ENCODE measurements around the gene PTPN5. TPM values are rescaled to one million over a fixed set of nuclear protein-coding genes. Genes with fewer than 3 reads are reported as not detected.
A peak's percentile ranks its signal among the peaks of the same experiment; 100 is the strongest.

The PTPN5 gene
- total RNA-seq, 1 experiment from 2014 or later: not detected

DNA sequence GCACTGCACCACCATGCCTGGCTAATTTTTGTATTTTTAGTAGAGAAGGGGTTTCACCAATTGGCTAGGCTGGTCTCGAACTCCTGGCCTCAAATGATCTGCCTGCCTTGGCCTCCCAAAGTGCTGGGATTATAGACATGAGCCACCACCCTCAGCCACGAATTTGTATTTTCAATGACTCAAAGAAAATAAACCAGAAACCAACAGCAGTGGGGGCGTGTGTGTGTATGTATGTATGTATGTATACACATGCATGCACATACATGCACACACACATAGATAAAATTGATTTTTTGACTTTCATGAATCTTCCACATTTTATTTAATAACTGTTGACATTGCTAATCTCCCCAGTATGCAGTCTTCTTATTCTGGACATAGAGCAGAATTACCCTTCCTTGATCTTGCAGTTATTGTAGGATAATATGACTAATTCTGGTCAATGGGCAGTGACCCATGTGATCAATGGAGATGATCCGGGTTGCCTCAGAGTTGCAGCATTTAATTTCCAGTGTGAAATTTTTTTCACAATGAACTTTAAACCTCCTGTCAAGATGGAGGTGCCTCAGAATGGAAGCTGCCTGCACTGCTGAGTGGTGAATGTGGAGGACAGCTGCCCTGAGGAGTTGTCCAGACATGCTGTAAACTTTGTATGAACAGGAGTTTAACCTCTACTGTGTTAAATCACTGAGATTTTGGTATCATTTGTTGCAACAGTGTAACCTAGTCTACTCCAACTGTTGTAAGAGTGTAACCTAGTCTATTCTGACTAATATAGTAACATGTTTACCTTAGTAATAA lies 12.8 kb upstream of the PTPN5 start:
- CTCF ChIA-PET: interaction anchor here (0.5 kb wide), 1 partner anchor 387 kb away, joined by 3 read pairs; no protein-coding TSS in a partner anchor
- Mint-ChIP-seq H3K9me3 (ENCODE audit: low read depth, unreplicated experiment) (no peaks in the 10 kb centered on the region), H3K4me1 (ENCODE audit: low read depth, unreplicated experiment) (no peaks in the 10 kb centered on the region), H3K4me3 (ENCODE audit: low read depth, unreplicated experiment) (no peak overlapping the region), H3K27ac (ENCODE audit: unreplicated experiment) (no peak overlapping the region), H3K36me3 (ENCODE audit: insufficient read depth, unreplicated experiment) (no peaks in the 10 kb centered on the region), H3K27me3 (ENCODE audit: unreplicated experiment) (peaks cover 90% of the 10 kb centered on the region)
- DNase-seq: no peak
- TF ChIP-seq, protein P1, sequence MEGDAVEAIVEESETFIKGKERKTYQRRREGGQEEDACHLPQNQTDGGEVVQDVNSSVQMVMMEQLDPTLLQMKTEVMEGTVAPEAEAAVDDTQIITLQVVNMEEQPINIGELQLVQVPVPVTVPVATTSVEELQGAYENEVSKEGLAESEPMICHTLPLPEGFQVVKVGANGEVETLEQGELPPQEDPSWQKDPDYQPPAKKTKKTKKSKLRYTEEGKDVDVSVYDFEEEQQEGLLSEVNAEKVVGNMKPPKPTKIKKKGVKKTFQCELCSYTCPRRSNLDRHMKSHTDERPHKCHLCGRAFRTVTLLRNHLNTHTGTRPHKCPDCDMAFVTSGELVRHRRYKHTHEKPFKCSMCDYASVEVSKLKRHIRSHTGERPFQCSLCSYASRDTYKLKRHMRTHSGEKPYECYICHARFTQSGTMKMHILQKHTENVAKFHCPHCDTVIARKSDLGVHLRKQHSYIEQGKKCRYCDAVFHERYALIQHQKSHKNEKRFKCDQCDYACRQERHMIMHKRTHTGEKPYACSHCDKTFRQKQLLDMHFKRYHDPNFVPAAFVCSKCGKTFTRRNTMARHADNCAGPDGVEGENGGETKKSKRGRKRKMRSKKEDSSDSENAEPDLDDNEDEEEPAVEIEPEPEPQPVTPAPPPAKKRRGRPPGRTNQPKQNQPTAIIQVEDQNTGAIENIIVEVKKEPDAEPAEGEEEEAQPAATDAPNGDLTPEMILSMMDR (IDR thresholded peaks at IDR 0.05; ENCODE audit: unreplicated experiment): no peak
- intact Hi-C loops (cut with micrococcal nuclease; ENCODE audit: unreplicated experiment): no loop called here
- BruUV-seq (replicated peaks): no TSS peak

DNA sequence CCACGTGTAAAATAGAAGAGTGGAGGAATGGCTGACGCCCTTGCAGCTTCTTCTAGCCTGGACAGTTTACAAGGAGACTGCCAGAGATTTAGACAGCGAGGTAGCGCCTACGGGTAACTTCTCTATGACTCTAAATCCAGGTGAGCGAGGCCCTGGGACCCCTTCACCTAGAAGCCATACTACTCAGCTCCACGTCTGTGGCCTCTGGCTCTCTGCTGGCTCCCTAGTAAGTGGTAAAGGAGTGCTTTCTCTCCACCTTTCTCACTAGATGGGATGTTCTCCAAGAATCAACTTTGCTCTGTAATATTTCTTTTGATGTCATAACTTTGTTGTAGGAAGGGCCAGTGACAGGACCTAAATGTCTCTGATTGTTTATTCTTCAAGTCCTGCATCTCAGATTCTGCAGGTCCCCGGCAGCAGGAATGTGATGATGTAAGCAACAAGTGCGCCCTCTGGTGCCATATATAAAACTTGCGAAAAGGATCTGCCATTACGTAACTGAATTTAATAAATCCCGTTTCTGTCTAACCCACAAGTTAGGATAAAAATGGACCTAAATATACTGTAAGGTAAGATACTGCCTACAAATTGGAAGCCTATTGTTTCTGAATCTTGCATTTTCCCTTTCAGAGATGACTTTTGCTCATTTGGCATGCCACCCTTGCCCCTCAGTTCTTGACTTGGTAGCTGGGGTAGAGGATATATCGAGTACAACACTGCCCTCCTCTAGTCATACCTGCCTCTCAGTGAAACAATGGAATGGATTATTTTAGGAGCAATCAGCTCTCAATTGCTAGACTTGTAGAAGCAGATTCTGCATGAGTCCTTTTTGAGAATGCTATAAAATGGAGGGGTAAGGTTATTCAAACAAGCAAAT lies 11.0 kb upstream of the PTPN5 start:
- H3K36me3 Mint-ChIP-seq (ENCODE audit: insufficient read depth, unreplicated experiment): no peaks in the 10 kb centered on the region
- BruUV-seq (replicated peaks): no TSS peak
- no peaks in the 10 kb centered on the region for H3K4me1 Mint-ChIP-seq (ENCODE audit: low read depth, unreplicated experiment)
- TF ChIP-seq, protein P1 (IDR thresholded peaks at IDR 0.05; ENCODE audit: unreplicated experiment): peak; percentile 24
- H3K27ac Mint-ChIP-seq (ENCODE audit: unreplicated experiment): no peak overlapping the region
- H3K9me3 Mint-ChIP-seq (ENCODE audit: low read depth, unreplicated experiment): no peaks in the 10 kb centered on the region
- DNase-seq: peak; percentile 65
- peaks cover 97% of the 10 kb centered on the region for H3K27me3 Mint-ChIP-seq (ENCODE audit: unreplicated experiment)
- CTCF ChIA-PET: no interaction called here
- H3K4me3 Mint-ChIP-seq (ENCODE audit: low read depth, unreplicated experiment): no peak overlapping the region
- intact Hi-C loops (cut with micrococcal nuclease; ENCODE audit: unreplicated experiment): loop anchor here (1.0 kb wide), 1 partner anchor 27 kb away; no protein-coding TSS in a partner anchor

DNA sequence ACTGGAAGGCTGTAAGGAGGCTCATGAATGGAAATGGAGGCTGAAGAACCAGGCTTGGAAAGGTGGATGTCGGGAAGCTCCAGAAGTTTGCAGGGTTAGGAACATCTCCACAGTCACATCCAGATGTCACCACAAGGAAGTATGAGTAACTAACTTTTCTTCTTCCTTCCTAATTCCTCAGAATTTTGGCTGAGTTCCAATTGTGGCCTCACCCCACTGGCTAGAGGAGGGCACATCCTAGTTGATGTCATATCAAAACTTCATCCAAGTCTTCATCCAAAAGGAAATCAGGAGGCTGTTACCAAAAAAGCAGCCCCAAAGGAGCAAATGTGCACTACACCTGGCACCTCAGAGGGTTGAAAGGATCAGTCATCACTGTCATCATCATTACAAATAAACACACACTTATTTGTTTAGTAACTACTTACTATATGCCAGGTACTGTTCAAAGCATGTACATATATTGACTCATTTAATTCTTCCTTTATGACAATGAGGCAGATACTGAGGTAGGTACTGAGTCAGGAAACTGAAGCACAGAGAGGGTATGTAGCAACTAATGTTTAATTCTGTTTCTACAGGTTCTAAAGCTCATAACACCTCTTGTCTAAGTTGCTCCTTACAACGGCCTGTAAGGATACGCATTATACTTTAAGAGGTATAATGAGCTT lies 7.3 kb upstream of the PTPN5 start:
- intact Hi-C loops (cut with micrococcal nuclease; ENCODE audit: unreplicated experiment): no loop called here
- TF ChIP-seq, protein P1 (IDR thresholded peaks at IDR 0.05; ENCODE audit: unreplicated experiment): no peak
- Mint-ChIP-seq H3K9me3 (ENCODE audit: low read depth, unreplicated experiment) (no peaks in the 10 kb centered on the region), H3K4me1 (ENCODE audit: low read depth, unreplicated experiment) (no peaks in the 10 kb centered on the region), H3K4me3 (ENCODE audit: low read depth, unreplicated experiment) (no peak overlapping the region), H3K27me3 (ENCODE audit: unreplicated experiment) (peaks cover 92% of the 10 kb centered on the region), H3K36me3 (ENCODE audit: insufficient read depth, unreplicated experiment) (no peaks in the 10 kb centered on the region), H3K27ac (ENCODE audit: unreplicated experiment) (no peak overlapping the region)
- CTCF ChIA-PET: no interaction called here
- DNase-seq: no peak
- no TSS peak for BruUV-seq (replicated peaks)

DNA sequence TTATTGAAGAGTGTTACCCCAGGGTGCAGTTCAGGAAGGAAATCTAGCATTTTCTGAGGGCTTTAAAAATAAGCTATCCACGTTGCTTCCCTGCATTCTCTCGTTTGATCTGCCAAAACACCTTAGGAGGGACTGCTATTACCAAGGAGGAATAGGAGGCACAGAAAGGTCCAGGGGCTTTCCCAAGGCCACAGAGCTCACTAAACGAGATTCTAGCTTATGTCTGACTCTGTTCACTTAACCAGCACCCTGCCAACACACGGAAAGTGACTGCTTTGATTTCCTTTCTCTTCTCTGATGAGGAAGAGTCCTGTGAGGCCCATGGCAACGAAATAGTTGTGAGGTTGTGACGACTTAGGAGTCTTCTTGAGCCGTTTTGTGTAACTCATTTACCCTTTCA lies 3.4 kb upstream of the PTPN5 start:
- Mint-ChIP-seq H3K9me3 (ENCODE audit: low read depth, unreplicated experiment) (no peaks in the 10 kb centered on the region), H3K4me3 (ENCODE audit: low read depth, unreplicated experiment) (no peak overlapping the region), H3K36me3 (ENCODE audit: insufficient read depth, unreplicated experiment) (no peaks in the 10 kb centered on the region), H3K27me3 (ENCODE audit: unreplicated experiment) (peaks cover 84% of the 10 kb centered on the region), H3K27ac (ENCODE audit: unreplicated experiment) (no peak overlapping the region), H3K4me1 (ENCODE audit: low read depth, unreplicated experiment) (no peaks in the 10 kb centered on the region)
- no TSS peak for BruUV-seq (replicated peaks)
- intact Hi-C loops (cut with micrococcal nuclease; ENCODE audit: unreplicated experiment): no loop called here
- CTCF ChIA-PET: no interaction called here
- TF ChIP-seq, protein P1 (IDR thresholded peaks at IDR 0.05; ENCODE audit: unreplicated experiment): no peak
- DNase-seq: no peak
